DMS153 (cell line): ENCODE data around the gene NKD1.

ENCODE experiments used
- DNase-seq: peaks from one replicate; lab custom pipeline; 2025; lab: John Stamatoyannopoulos, UW

NKD1 gene

GRCh38 chr16:50538411-50539052, 9.7 kb upstream of the NKD1 start:
- no peak for DNase-seq

DNA sequence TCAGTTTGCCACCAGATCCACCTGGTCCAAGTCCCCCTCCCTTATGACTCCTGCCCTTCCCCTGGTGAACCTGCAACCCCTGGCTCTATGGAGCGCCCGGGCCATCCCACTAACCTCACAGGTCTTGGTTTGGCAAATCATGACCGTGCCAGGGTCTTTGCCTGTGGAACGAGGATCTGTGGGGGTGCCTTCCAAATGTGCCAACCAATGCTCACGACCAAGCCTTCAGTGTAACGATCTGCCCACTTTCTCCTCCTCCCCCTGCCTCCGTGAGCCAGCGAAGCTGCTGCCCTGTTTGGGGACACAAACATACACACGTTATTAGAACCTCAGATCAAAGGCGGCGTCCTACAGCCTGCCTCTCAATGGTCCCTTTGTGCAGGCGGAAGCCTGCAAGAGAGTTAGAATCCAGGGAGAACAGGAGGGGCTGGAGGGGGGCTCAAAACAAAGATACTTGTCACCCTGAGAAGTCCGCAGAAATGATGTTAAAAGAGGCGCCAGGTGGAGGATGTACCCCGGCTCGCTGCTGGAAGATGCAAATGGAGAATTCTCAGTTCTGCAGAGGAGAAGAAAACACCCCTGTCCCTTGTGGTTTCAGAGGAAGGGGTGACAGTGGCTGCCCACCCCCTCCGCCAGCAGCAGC, 9.0 kb upstream of the NKD1 start:
- DNase-seq = no peak

DNA sequence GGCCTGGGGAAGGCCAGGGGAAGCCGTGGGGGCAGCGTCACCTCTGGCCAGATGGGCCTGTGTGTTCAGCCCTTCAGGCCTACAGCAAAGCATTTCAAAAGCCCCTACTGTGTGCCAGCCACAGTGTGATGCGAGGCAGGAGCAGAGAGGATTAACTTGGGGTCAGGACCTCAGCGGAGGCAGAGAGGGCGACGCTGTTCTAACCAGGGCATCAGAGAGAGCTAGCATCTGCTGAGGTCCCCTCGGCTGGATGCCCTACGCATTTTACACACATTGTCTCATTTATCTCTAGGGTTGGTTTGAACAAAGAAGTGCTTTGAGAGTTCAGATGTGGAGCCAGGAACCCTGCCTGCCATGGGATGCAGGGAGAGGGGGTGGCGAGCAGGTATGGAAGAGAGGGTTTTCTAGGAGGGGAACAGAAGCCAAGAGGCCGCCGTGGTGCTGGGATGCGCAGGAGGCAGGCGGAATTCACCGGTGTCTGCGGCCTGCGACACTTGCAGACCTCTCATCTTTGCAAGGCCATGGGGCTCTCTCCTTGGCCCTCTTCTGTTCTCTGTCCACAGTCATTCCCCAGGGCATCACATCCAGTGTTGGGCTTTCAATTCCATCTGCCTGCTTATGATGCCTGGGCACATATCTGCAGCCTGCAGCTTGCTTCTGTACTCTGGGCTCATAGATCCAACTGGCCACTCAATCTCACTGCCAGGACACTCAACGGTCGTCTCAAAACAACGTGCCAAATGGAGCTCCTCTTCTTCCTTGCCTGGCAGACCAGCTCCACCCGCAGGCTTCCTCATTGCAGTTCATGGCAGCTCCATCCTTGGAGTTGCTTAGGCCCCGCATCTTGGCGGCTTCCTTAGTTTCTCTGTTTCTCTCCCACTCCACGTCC, 8.1 kb upstream of the NKD1 start:
- DNase-seq = no peak

DNA sequence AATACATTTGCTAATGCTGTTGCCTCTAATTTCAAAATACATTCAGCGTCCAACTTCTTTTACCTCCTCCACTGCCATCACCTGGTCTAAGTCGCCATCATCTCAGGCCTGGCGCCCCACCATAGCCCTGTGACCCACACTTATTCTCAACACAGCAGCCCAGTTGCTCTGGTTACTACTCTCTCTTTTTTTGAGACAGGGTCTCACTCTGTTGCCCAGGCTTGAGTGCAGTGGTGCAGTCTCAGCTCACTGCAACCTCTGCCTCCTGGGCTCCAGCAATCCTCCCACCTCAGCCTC, 7.5 kb upstream of the NKD1 start:
- DNase-seq = no peak

DNA sequence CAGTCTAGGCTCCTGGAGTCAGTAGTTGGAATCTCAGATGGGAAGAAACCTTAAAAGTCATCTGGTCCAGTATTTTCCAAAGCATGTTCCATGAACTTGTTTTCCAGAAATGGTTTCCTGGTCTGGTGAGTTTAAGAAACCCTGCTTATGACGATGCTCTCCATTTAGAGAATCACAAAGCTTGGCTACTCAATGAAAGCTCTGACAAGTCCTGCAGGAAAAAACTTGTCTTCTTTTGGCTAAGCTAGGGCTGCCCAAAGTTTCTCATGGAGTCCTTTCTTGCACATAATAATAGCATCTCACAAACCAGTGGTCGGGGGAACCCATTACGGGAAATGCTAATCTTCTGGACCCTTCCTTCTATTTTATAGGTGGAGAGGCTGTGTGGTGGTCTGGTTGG, 5.5 kb upstream of the NKD1 start:
- DNase-seq = no peak

GRCh38 chr16:50546125-50546524, 2.1 kb upstream of the NKD1 start:
- no peak for DNase-seq

DNA sequence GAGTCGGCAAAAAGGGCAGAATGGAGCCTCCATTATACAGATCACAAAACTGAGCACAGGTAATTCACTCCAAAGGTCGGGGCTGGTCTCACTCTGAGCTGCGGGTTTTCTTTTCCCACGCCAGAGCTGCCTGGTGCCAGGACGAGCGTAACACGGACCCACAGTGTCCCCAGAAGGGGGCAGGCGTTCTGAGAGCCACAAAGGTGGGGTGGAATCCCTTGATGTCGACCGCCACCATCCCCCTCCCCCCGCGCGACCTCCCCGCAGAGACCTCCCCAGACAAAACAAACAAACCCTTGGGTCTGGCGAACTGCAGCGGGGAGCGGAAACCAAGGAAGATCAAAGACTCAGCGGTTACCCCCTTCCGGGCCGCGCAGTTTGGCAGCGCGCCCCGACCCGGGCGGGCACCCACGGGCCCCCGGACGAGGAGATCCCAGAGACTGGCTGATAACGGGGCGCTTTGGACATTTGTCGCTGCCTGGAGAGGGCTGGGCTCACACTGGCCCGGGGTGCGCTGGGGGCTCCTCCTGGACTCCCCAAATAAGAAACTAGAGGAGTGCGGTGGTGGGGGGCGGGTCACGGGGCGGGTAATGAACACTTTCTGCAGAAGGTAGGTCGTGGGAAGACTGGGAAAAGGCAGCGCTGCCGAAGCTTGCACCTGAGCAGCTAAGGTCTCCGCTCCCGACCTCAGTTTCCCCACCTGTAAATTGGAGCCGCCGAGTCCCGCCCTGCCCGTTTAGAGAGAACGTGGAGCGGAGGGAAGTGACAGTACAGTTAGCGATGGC, 664 bp upstream of the NKD1 start:
- no peak for DNase-seq

- DNase-seq = no peak
These were observed 839 bp downstream of the NKD1 start for GRCh38 chr16:50548909-50549560.

DNA sequence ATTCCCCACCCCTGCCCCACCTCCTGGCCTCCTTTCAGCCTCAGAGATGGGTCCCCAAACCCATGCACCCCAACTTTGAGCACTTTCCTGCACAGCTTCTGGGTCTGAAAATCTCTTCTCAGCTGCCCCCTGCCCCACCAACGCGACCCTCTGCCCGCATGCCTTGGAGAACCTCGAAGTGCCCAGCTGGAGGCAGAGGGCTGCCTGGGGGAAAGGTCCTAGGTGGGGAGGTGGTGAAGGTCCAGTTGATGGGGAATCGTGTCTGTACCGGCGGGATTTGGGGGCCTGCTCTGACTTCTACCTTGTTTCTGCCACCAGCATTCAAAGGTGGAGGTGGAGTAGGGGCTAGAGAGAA, 1.3 kb downstream of the NKD1 start:
- DNase-seq = no peak

GRCh38 chr16:50550035-50550434, 1.8 kb downstream of the NKD1 start:
- no peak for DNase-seq

GRCh38 chr16:50550866-50551641, 2.9 kb downstream of the NKD1 start:
- DNase-seq = no peak

DNA sequence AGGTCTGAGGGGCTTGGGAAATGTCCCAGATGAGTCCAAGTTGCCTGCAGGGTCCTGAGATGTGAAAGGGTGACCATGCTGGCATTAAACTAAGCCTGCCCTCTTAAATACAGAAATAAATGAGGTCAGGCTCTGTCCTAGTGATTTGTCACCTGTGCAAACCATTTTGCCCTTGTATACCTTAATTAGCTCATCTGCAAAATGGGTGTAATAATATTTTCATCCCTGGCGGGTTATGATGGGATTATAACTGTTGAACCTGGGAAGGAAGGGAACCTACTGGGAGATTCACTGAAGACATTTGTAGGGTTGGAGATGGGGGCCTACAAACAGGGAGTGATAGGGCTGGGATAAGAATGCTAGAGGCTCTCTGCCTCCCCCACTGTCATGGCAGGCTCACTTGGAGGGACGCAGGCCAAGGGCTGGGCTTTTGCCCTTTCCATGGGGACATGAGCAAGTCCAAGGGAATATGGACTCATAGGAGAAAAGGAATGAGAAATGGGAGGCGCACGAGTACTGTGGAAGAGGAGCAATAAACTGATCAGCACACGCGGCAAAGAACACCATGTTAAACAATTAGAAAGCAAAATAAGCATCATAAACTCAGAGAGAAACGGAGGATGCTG, 4.4 kb downstream of the NKD1 start:
- no peak for DNase-seq

- DNase-seq = no peak
These were observed 5.0 kb downstream of the NKD1 start for GRCh38 chr16:50553182-50553710.

DNA sequence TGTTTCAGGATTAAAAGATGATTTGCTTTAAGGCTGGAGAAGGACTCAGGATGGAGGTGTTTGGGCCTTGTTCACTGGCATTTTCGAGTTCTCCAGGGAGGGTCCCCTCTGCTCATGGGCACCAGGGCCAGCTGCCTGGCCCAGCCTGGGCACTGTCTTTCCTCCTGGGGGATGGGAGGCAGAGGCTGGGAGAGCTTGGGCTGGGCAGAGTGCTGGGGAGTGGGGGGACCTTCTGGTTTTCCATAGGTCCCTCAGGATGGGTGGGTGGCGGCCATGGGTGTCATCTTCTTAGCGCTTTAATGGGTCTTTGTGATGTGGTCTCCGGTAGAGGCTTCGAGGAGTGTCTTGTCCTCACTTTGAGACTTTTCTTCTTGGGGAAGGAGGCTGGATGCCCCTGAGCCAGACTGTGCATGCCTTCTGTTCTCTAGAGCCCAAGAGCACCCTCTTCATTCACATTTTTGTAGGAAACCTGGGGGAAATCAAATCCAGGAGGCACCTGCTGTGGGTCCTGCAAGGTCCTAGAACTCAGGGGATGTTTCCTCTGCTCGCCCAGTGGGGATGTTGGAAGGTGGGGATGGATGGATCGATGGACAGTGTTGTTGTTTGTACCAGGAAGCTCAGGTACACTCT, 5.7 kb downstream of the NKD1 start:
- DNase-seq = no peak

DNA sequence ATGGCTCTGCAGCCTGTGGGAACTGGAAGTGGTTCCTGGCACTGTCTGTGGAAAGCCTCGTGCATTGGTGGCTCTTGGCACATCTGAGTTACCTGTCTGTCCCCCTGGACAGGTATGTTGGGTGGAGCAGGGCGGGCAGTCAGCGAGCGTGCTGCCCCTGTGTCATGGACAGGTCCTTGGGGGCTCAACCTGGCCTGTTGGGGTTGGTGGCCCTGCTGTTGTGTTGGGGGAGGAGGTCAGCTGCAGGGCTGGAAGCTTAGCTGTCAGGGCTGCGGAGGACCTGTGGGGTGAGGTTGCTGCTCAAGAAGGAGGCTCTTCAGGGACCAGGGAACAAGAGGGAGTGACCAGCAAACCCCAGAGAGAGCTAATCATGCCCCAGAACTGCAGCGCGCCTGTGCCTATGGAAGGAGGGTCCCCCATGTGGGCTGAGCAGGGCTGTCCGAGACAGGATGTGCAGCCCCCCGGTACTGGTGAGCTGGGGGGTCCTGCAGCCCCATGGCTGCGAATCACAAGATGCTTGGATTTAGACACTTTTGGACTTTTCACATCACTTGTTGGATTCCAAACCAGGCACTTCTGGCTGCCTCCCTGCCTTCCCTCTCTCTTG, 7.2 kb downstream of the NKD1 start:
- no peak for DNase-seq

DNA sequence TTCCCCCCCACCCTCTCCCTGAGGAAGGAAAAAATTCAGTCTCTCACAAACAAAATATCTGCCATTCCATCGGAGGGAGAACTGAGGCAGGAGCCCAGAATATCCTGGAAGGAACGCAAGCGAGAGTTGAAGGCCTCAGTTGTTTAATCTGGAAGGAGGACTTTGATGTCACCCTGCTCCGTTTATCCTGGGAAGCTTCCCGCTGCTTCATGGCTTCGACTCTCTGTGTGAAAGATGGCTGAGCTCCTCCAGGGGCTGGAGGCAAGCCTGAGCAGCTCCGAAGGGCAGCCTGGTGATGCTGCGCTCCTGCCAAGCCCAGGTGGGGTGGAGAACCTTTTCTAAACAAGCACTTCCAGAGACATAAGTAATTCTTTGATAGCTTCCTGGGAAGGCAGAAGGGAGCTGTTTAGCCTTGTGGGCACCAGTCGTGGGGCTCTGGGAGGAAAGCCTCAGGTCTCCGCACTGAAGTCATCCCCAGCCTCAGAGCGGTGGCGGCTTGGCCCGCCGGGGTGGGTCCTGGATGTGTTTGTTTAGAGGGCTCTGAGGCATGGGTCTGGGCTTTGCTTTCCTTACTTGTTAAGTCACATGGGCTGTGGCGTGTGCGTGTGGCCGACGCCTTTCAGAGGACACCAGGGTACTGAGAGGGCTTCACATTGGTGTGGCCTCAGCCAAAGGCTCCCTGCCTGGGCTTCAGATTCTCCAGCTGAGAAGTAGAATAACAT, 7.9 kb downstream of the NKD1 start:
- no peak for DNase-seq

DNA sequence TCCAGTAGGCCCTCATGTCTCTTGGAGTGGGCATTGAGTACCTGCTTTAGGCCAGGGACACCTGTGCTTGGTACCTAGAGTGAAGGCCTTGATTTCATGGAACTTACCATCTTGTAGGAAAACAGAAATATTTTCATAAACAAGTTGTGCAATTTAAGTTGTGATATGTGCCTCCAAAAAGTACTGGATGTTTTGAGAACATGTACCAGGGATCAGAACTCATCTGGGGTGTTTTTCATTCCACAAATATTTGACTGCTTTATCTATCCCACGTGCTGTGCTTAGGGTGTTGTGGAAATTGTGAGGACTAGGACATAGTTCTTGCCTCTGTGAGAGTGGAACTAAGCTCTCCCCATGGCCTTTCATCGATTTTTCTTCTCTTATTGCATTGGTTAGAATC, 8.8 kb downstream of the NKD1 start:
- DNase-seq = no peak

- no peak for DNase-seq
These were observed 10.7 kb downstream of the NKD1 start for GRCh38 chr16:50558913-50559312.

DNA sequence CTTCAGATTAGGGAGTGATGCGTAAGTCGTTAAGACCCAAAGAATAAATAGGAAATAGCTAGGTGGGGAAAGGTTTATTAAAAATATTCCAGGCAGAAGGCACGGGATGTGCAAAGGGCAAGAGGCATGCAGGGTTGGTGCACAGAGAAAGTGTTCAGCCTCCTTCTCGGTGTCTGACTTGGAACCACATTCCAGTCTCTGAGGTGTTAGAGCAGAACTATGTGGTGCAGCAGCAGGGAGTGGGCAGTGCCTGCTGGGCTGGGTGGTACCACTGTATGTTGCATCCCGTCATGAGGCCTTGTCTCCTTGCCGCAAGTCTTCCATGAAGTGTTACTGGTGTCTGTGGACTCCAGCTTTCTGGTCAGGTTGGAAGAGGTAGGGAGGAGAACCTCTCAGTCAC, 11.1 kb downstream of the NKD1 start:
- DNase-seq = no peak
